Calu3 (cell line): ENCODE results near the gene KCNN1. TPM values are rescaled to one million over a fixed set of nuclear protein-coding genes. Genes with fewer than 3 reads are reported as not detected.

Source experiments
- BruUV-seq: library from RNA; stranded (reverse); fragments of 400-500 nt; replicated peaks from 2 replicates; lab custom pipeline; 2021; lab: Mats Ljungman, UMichigan
- CTCF ChIA-PET: fragments of 300-600 bp; sonication (Branson Sonifier 250); formaldehyde crosslinking; loops from one replicate; lab custom pipeline; 2022; ENCODE audit warnings: antibody characterized with exemption; lab: Charles Lee
- DNase-seq: peaks from one replicate; pipeline ENCODE4 v3.0.0; 2022
- H3K27ac Mint-ChIP-seq: one replicate; pipeline ENCODE4 v1.8.0; 2022; ENCODE audit warnings: mixed read lengths; ENCODE audit not compliant: unreplicated experiment
- H3K27me3 Mint-ChIP-seq: one replicate; pipeline ENCODE4 v1.8.0; 2022; ENCODE audit warnings: mixed read lengths; ENCODE audit not compliant: unreplicated experiment
- H3K36me3 Mint-ChIP-seq: one replicate; pipeline ENCODE4 v1.8.0; 2022; ENCODE audit warnings: mild to moderate bottlenecking, moderate library complexity, mixed read lengths; ENCODE audit not compliant: insufficient read depth, unreplicated experiment
- H3K4me1 Mint-ChIP-seq: one replicate; pipeline ENCODE4 v1.8.0; 2022; ENCODE audit warnings: mild to moderate bottlenecking, low read depth, mixed read lengths; ENCODE audit not compliant: unreplicated experiment
- H3K4me3 Mint-ChIP-seq: one replicate; pipeline ENCODE4 v1.8.0; 2022; ENCODE audit warnings: mild to moderate bottlenecking, low read depth, moderate library complexity, mixed read lengths; ENCODE audit not compliant: unreplicated experiment
- H3K9me3 Mint-ChIP-seq: one replicate; pipeline ENCODE4 v1.8.0; 2022; ENCODE audit warnings: low read depth, mixed read lengths; ENCODE audit not compliant: unreplicated experiment
- CTCF ChIP-seq: fragments of 200-600 bp; IDR thresholded peaks from one replicate; pipeline ENCODE4 v1.8.0; 2022; ENCODE audit warnings: antibody characterized with exemption; ENCODE audit not compliant: unreplicated experiment
- intact Hi-C: fragments of 100-400 bp; cut with micrococcal nuclease; formaldehyde crosslinking; loops from one replicate; pipeline ENCODE4 v1.10.0; 2022; ENCODE audit not compliant: unreplicated experiment
- total RNA-seq: library from RNA; stranded (reverse); gene quantifications from 2 replicates; pipeline ENCODE4 v1.2.3, GENCODE V29; 2022

Gene KCNN1
- total RNA-seq, 1 experiment from 2014 or later, result not detected

GRCh38 chr19:17988161-17988560 lies 21.3 kb downstream of the KCNN1 start:
- Mint-ChIP-seq H3K9me3 (no peaks in the 10 kb centered on the region), H3K4me3 (no peak overlapping the region), H3K27me3 (no peaks in the 10 kb centered on the region), H3K4me1 (no peaks in the 10 kb centered on the region), H3K36me3 (no peaks in the 10 kb centered on the region), H3K27ac (no peak overlapping the region)
- intact Hi-C loops, result no loop called here
- no peak for TF ChIP-seq CTCF
- BruUV-seq, result no TSS peak
- CTCF ChIA-PET, result no interaction called here
- no peak for DNase-seq

GRCh38 chr19:17989425-17990094 lies 22.7 kb downstream of the KCNN1 start:
- CTCF ChIA-PET, result no interaction called here

GRCh38 chr19:17993076-17993813 lies 26.3 kb downstream of the KCNN1 start:
- Mint-ChIP-seq H3K27ac (no peak overlapping the region), H3K9me3 (no peaks in the 10 kb centered on the region), H3K27me3 (no peaks in the 10 kb centered on the region), H3K36me3 (peaks cover 5% of the 10 kb centered on the region), H3K4me1 (no peaks in the 10 kb centered on the region), H3K4me3 (no peak overlapping the region)
- BruUV-seq, result no TSS peak
- no peak for TF ChIP-seq CTCF
- CTCF ChIA-PET, result no interaction called here
- intact Hi-C loops, result no loop called here
- DNase-seq, result no peak

More at GRCh38 chr19:17989425-17990094, 22.7 kb downstream of the KCNN1 start:
- no peak for TF ChIP-seq CTCF
- Mint-ChIP-seq H3K36me3 (no peaks in the 10 kb centered on the region), H3K4me3 (no peak overlapping the region), H3K4me1 (no peaks in the 10 kb centered on the region), H3K27me3 (no peaks in the 10 kb centered on the region), H3K9me3 (no peaks in the 10 kb centered on the region), H3K27ac (no peak overlapping the region)
- intact Hi-C loops, result no loop called here
- no peak for DNase-seq
- no TSS peak for BruUV-seq

- no peak overlapping the region for H3K27ac Mint-ChIP-seq
- no TSS peak for BruUV-seq
- H3K36me3 Mint-ChIP-seq, result peaks cover 21% of the 10 kb centered on the region
- no peak overlapping the region for H3K4me3 Mint-ChIP-seq
- no peaks in the 10 kb centered on the region for H3K27me3 Mint-ChIP-seq
- peak; percentile 84 for TF ChIP-seq CTCF
- peaks cover 8% of the 10 kb centered on the region for H3K4me1 Mint-ChIP-seq
- CTCF ChIA-PET, result interaction anchor here (3.5 kb wide), 1 partner anchor 59 kb away, joined by 29 read pairs; no protein-coding TSS in a partner anchor
- DNase-seq, result peak; percentile 87
- intact Hi-C loops, result loop anchor here (1.0 kb wide), 1 partner anchor 59 kb away; no protein-coding TSS in a partner anchor
- H3K9me3 Mint-ChIP-seq, result no peaks in the 10 kb centered on the region
Observed at GRCh38 chr19:17996826-17997316, 30.0 kb downstream of the KCNN1 start.
